Hematopoietic multipotent progenitor cell treated with erythropoietin and hydrocortisone succinate and interleukin-3 and kit ligand, for 8 days (in vitro differentiated cells): ENCODE results near the gene CRYZL1.
"Not testable (repeated sequence)": the region's sequence is repeated elsewhere in the genome, so short reads cannot be mapped to it uniquely, and the experiment has no call there.

ENCODE experiments used
- DNase-seq: peaks from one replicate; pipeline ENCODE4 v3.0.0-alpha.2; 2015

The CRYZL1 gene

GRCh38 chr21:33660406-33660805, 18.9 kb upstream of the CRYZL1 start:
- no peak for DNase-seq

DNA sequence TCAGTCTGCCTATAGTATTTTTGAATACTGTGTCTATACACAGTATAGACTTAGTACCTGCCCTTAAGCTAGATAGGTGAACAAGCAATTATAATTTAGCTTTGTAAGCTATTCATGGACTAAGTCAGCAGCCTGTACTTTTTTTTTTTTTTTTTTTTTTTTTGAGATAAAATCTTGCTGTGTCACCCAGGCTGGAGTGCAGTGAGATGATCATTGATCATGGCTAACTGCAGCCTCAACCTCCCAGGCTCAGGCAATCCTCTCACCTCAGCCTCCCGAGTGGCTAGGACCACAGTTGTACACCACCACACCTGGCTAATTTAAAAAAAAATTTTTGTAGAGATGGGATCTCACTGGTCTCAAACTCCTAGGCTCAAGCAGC, 18.0 kb upstream of the CRYZL1 start:
- DNase-seq: no peak

- DNase-seq: no peak
These were observed 17.5 kb upstream of the CRYZL1 start for GRCh38 chr21:33658919-33659567.

DNA sequence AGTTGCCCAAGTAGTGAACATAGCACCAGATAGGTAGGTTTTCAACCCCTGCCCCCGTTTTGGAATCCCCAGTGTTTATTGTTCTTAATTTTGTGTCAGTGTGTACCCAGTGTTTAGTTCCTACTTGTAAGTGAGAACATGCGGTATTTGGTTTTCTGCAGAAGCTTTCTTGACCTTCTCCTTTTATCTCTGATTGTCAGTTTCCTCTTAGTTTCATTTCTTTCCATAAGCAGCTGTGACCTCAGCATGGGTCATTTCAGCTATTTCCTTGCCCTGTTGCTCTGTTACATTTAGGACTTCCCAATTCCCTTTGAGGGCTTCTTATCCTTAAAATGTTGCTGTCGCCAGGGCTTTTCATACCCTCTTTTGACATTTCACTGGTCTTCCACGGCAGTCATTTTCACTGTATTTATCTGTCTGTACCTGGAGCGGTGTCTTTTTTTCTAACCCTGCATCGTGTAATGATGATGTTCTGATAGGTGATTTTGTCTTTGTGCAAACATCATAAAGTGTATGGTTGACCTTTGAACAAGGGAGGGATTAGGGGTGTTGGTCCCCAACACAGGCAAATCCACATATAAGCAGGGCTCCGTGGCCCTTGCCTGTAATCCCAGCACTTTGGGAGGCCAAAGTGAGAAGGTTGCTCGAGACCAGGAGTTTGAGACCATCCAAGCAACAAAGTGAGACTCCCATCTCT, 15.7 kb upstream of the CRYZL1 start:
- DNase-seq: peak; percentile 10

DNA sequence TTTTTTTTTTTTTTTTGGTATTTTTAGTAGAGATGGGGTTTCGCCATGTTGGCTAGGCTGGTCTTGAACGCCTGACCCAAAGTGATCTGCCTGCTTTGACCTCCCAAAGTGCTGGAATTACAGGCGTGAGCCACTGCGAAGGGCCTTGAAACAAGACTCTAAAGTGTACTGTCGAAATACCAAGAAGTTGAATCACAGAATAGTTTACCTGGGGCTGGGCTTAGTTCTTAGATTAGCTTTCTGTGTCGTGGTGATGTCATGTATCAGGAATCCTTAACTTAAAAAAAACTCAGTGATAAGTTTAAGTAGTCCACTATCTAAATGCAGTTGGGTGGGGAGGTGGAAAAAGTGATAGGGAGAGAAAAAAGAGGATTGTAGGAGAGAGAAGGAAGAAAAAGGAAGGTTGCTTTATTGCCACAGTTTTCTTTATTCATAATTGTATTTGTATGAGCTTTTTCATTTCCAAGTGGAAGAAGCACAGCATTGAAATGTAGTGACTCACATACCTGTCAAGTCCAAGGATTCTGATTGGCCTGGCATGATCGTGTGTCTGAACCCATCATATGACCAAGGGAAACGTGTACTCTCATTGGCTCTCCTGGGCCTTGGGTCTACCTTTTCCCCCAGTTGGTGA, 14.2 kb upstream of the CRYZL1 start:
- no peak for DNase-seq

DNA sequence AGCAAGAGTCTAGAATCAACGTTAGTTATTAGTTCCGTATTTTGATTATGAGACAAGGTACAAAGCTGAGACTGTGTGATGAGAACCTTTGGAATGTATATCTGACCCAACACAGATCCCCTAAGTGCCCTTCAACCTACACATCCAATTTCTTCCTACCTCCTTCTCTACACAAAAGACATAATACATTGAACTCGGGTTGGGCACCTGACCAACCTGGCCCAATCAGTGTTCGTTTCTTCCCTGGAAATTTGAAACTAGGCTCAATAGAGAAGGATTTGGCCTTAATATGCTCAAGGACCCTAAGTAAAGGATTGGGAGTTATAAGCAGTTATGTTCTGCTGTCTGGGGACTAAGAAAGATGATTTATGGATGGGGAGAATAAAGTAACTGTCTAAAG, 12.9 kb upstream of the CRYZL1 start:
- DNase-seq: no peak

DNA sequence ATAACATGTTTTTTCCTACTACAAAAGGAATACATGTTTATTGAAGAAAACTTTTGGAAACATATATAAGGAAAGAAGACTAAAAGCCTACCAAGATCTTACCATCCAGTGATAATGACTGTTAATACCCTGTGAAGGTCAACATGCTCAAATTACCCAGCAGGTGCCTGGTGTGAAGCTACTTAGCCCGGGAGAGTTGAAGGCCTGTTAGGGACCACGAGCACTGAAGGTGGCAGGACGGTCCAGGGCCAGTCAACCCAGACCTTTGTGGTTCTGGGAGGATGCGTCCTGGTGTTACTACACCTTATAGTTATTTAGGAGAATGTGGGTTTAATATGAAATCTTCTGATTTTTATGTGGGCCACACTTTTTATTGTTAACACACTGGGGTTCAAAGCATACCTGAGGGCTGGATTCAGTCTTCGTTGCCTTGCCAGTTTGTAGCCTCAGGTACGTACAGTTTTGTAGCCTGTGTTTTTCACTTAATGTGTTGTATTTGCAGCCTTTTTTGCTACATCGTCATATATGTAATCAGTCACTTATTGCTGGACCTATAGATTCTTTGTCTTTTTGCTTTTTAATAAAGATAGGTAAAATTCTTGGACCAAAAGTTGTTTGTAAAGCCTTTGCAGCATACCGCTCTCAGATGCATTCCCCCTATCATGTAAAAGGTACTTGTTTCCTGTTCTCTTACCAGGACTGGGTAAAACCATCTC, 10.6 kb upstream of the CRYZL1 start:
- no peak for DNase-seq

- DNase-seq: no peak
These were observed 9.5 kb upstream of the CRYZL1 start for GRCh38 chr21:33650929-33651509.

DNA sequence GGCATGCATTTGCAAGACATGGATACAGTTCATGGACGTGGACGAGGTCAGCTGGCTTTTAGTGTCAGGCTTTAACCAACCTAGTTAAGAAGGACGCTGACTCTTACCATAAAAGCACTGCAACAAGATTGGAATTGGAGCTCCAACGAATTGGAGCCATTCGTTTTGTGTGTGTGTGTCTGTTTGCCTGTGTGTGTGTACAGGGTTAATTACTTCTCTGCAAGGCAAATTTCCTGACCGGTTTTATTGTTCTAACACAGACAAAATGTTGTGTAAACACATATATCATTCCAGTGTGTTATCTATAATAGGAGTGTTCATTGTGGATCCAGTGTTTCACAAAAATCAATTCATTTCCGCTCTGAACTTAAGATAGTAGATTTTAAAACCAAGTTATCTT, 8.7 kb upstream of the CRYZL1 start:
- DNase-seq: no peak

- no peak for DNase-seq
These were observed 7.0 kb upstream of the CRYZL1 start for GRCh38 chr21:33648555-33648954.

DNA sequence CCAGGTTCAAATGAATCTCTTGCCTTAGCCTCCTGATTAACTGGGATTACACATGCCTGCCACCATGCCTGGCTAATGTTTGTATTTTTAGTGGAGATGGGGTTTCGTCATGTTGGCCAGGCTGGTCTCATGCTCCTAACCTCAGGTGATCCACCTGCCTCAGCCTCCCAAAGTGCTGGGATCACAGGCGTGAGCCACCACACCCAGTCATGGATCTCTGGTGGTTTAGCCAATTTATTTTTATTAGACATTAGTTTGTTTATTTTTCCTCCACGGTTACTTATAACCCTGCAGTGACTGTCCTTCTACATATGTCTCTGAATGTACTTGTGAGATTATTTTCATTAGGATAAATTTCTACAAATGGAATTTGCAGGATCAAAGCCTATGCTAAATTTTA, 6.0 kb upstream of the CRYZL1 start:
- DNase-seq: no peak

DNA sequence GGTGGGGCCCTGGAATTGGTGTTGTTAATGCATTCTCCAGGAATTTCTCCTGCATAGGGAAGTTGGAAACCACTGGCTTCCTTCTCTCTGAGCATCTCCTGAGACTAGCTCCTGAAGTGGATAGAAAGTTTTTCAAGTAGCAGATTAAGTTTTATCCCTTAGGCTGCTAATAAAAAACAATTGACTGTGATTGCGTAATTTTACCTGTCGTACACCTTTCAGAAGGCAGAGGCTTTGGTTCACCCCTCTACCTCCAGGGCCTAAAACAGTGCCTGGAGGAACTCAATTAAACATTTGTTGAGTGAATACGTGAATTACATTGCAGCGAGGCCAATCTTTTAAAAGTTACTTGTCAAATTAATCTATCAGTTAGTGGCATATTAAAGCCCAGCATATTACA, 4.2 kb upstream of the CRYZL1 start:
- no peak for DNase-seq

DNA sequence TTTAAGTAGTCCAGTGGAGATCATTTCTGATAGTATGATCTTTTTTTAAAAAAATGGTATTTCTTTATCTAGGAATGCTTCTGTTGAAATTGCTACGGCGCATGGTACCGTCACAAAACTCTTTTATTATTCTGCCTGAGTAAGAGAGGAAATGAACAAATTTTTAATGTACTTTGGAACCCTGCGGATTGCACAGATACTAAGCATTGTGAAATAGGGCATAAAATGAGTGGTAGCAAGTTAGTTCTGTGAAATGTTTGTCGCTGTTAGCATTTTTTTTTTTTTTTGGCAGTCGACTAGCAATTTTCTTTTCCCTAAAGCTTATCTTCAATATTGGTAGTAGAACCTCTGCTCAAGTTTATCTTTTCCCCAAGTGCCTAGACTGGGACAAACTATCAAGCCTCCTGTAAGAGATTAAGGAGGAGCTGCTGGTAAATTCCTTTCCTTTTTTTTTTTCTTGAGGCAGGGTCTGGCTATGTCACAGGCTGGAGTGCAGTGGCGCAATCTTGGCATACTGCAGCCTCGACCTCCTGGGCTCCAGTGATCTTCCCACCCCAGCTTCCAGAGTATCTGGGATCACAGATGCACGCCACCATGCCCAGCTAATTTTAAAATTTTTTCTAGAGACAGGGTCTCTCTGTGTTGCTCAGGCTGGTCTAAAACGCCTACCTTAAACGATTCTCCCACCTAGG, 3.0 kb upstream of the CRYZL1 start:
- DNase-seq: no peak

DNA sequence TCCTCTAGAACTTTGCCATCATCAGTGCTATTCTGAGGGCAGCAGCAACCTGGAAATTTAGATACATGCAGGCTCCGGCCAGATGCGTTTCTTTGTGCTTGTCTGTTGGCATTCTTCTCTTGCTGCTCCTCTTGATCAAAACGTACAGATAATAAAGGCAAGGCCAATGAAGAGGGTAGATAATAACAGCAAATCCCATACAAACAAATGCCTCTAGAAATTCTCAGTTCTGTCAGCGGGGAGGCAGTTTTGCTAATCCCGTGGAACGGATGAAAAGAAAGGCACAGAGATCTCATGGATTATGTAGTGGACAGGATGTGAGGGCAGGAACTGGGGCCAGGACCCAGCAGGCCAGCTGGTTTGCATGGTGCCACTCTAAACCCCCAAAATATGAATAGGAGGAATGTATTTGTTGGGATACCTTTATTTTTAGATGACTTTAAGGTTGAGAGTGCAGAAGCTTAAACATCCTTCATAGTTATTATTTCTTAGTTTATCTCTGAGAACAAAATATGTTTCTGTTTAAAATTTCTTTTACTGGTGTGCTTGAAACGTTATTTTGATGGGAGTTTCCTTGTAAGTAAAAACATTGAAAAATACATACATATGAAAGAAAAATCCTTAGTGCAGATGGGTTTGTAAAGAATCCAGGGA, 2.2 kb upstream of the CRYZL1 start:
- peak; percentile 10 for DNase-seq

DNA sequence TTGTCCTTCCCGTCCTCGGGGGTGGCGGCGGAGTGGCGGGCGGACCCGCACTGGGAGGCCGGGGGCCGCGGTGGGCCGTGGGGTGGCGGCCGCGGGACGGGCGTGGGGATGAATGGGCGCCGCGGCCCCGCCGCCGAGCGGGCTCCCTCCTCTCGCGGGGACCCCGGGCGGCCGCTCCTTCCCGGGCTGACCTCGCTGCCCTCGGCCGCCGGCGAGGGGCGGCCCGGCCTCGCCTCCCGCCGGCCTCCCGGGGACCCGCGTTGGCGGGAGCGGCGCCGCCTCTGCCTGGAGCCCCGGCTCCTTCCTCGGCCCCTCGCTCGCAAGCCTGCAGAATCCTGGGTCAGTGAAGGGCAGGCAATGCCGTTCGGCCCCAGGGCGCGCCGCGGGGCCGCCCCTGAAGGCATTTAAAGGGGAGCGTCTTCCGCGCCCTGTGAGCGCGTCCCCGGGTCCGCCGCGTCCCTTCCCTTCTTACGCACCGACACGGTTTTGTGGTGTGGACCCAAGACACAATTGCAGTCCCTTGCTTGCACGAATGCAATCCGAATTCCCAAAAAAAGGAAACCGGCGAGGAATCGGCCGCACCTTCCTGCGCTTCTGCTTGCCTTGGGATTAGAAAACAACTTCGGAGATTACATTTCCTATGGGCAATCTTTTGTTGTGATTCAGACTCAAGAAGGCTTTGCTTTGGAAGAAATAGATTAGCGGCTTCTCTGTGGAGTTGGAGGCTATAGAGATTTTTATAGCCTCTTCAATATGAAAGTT, 1.5 kb upstream of the CRYZL1 start:
- DNase-seq: no peak

DNA sequence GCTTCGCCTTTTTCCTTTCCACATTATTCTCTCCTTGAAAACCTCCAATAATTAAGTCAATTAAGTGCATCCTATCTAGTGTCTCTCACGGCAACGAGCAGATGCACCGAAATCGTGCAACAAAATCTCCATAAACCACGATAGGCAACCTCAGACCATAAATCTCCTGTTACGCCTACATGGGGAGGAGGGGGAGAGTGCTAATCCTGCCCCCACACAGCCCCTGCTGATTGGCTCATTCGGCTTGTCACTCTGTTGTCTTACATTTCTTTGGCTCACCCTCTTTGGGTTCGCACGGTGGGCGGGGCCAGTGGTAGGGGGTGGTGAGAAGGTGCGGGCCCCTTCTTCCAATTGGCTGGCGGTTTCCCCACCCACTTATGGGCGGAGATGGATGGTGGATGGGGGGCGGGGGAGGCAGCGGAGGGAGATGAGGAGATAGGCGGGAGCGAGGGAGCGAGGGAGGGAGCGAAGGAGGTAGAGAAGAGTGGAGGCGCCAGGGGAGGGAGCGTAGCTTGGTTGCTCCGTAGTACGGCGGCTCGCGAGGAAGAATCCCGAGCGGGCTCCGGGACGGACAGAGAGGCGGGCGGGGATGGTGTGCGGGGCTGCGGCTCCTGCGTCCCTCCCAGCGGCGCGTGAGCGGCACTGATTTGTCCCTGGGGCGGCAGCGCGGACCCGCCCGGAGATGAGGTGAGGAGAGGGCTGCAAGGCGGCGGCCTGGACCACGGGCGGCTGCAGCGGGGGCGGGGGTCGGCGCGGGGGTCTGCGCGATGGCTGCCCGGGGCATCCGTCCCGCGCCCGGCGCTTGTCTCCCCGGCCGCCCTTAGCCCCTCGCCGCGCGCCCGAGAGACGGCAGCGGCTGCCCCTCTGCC, 720 bp upstream of the CRYZL1 start, which contains the start of gene ITSN1:
TSS of gene ITSN1 (plus strand) at position 475 of the 869 bp plus-strand sequence. CDS start 76,328 bp downstream, outside the sequence.
- peak; percentile 99 for DNase-seq

DNA sequence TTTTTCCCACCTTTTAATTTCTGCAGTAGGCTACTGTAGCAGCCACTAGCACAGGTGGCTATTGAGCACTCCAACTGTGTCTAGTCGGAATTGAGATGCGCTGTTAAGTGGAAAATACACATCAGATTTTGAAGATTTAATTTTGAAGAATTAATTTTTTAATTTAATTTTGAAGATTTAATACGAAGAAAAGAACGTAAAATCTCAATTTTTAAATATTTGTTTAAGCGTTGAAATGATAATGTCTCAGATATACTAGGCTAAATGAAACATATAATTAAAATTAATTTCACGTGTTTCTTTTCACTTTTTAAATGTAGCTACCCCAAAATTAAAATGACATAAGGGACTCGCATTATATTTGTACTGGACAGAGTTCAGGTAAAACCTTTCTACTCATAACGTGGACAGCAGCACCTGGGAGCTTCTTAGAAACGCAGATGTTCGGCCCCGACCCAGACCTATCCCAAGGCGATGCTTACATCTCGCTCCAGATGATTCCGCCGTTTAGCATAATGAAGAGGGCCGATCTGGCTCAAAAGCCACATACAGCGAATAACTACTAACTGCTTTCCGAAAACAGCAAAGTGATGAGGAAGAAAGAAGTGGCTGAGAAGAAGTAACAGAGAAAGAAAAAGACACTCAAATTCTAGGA, 717 bp downstream of the CRYZL1 start:
- peak; percentile 39 for DNase-seq

- no peak for DNase-seq
These were observed 7.3 kb downstream of the CRYZL1 start for GRCh38 chr21:33634254-33634653.

DNA sequence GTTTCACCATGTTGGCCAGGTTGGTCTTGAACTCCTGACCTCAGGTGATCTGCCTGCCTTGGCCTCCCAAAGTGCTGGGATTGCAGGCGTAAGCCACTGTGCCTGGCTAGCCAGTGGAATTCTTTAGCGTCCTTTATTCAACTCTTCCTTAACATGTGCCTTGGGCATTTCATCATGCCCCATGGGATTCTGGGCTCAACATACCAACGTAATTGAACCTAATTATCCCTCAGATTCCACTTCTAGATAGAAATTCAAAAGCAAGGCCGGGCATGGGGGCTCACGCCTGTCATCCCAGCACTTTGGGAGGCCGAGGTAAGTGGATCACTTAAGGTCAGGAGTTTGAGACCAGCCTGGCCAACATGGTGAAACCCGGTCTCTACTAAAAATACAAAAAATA, 15.4 kb downstream of the CRYZL1 start:
- not testable (repeated sequence) for DNase-seq

- no peak for DNase-seq
These were observed 19.3 kb downstream of the CRYZL1 start for GRCh38 chr21:33622253-33622652.
